ENCODE data around the gene ARHGEF28.

The ARHGEF28 gene

GRCh38 chr5:73899916-73900315, 273.9 kb downstream of the ARHGEF28 start:
- Histone ChIP-seq H3K4me1 (ENCODE audit: insufficient read depth, insufficient read length) (no peaks in the 10 kb centered on the region), H3K27me3 (ENCODE audit: insufficient read depth, insufficient read length) (no peaks in the 10 kb centered on the region)

GRCh38 chr5:73900566-73900965, 274.6 kb downstream of the ARHGEF28 start:
- no peaks in the 10 kb centered on the region for H3K27me3 ChIP-seq (ENCODE audit: insufficient read depth, insufficient read length)
- no peak overlapping the region for H3K4me3 ChIP-seq (ENCODE audit: insufficient read length, low read depth)
- H3K4me1 ChIP-seq (ENCODE audit: insufficient read depth, insufficient read length), result no peaks in the 10 kb centered on the region
- H3K9me3 ChIP-seq (ENCODE audit: insufficient read depth, low read length), result no peaks in the 10 kb centered on the region
- no peak overlapping the region for H3K9ac ChIP-seq (ENCODE audit: insufficient read length, low read depth)
- DNase-seq (ENCODE audit: low read depth, low spot score), result no peak
- H3K36me3 ChIP-seq (ENCODE audit: insufficient read depth, insufficient read length, low read length), result no peaks in the 10 kb centered on the region
- TF ChIP-seq YY1 (IDR thresholded peaks at IDR 0.05; ENCODE audit: insufficient read depth, insufficient read length) (no peak), SUZ12 (IDR thresholded peaks at IDR 0.05; ENCODE audit: extremely low read depth, insufficient read depth, insufficient read length) (no peak), ZNF274 (IDR thresholded peaks at IDR 0.05; ENCODE audit: low read depth, low read length) (no peak)

More at GRCh38 chr5:73899916-73900315, 273.9 kb downstream of the ARHGEF28 start:
- TF ChIP-seq ZNF274 (IDR thresholded peaks at IDR 0.05; ENCODE audit: low read depth, low read length) (no peak), SUZ12 (IDR thresholded peaks at IDR 0.05; ENCODE audit: extremely low read depth, insufficient read depth, insufficient read length) (no peak), YY1 (IDR thresholded peaks at IDR 0.05; ENCODE audit: insufficient read depth, insufficient read length) (no peak)
- no peak overlapping the region for H3K9ac ChIP-seq (ENCODE audit: insufficient read length, low read depth)
- H3K9me3 ChIP-seq (ENCODE audit: insufficient read depth, low read length), result no peaks in the 10 kb centered on the region
- DNase-seq (ENCODE audit: low read depth, low spot score), result no peak
- no peaks in the 10 kb centered on the region for H3K36me3 ChIP-seq (ENCODE audit: insufficient read depth, insufficient read length, low read length)
- H3K4me3 ChIP-seq (ENCODE audit: insufficient read length, low read depth), result no peak overlapping the region

- H3K4me1 ChIP-seq (ENCODE audit: insufficient read depth, insufficient read length), result no peaks in the 10 kb centered on the region
- no peaks in the 10 kb centered on the region for H3K9me3 ChIP-seq (ENCODE audit: insufficient read depth, low read length)
- no peaks in the 10 kb centered on the region for H3K27me3 ChIP-seq (ENCODE audit: insufficient read depth, insufficient read length)
- DNase-seq (ENCODE audit: low read depth, low spot score), result no peak
- H3K4me3 ChIP-seq (ENCODE audit: insufficient read length, low read depth), result no peak overlapping the region
- no peak overlapping the region for H3K9ac ChIP-seq (ENCODE audit: insufficient read length, low read depth)
- no peak for TF ChIP-seq SUZ12 (IDR thresholded peaks at IDR 0.05; ENCODE audit: extremely low read depth, insufficient read depth, insufficient read length)
- no peak for TF ChIP-seq YY1 (IDR thresholded peaks at IDR 0.05; ENCODE audit: insufficient read depth, insufficient read length)
- no peak for TF ChIP-seq ZNF274 (IDR thresholded peaks at IDR 0.05; ENCODE audit: low read depth, low read length)
- H3K36me3 ChIP-seq (ENCODE audit: insufficient read depth, insufficient read length, low read length), result no peaks in the 10 kb centered on the region
Measured at GRCh38 chr5:73901043-73901442, 275.0 kb downstream of the ARHGEF28 start.

- no peak for DNase-seq (ENCODE audit: low read depth, low spot score)
- Histone ChIP-seq H3K9ac (ENCODE audit: insufficient read length, low read depth) (no peak overlapping the region), H3K27me3 (ENCODE audit: insufficient read depth, insufficient read length) (no peaks in the 10 kb centered on the region), H3K4me1 (ENCODE audit: insufficient read depth, insufficient read length) (no peaks in the 10 kb centered on the region), H3K9me3 (ENCODE audit: insufficient read depth, low read length) (no peaks in the 10 kb centered on the region), H3K36me3 (ENCODE audit: insufficient read depth, insufficient read length, low read length) (no peaks in the 10 kb centered on the region), H3K4me3 (ENCODE audit: insufficient read length, low read depth) (no peak overlapping the region)
- TF ChIP-seq SUZ12 (IDR thresholded peaks at IDR 0.05; ENCODE audit: extremely low read depth, insufficient read depth, insufficient read length), result no peak
- no peak for TF ChIP-seq ZNF274 (IDR thresholded peaks at IDR 0.05; ENCODE audit: low read depth, low read length)
- no peak for TF ChIP-seq YY1 (IDR thresholded peaks at IDR 0.05; ENCODE audit: insufficient read depth, insufficient read length)
Measured at GRCh38 chr5:73901455-73901854, 275.5 kb downstream of the ARHGEF28 start.

GRCh38 chr5:73902327-73903051, 276.5 kb downstream of the ARHGEF28 start:
- no peaks in the 10 kb centered on the region for H3K9me3 ChIP-seq (ENCODE audit: insufficient read depth, low read length)
- no peaks in the 10 kb centered on the region for H3K27me3 ChIP-seq (ENCODE audit: insufficient read depth, insufficient read length)
- H3K9ac ChIP-seq (ENCODE audit: insufficient read length, low read depth), result no peak overlapping the region
- TF ChIP-seq YY1 (IDR thresholded peaks at IDR 0.05; ENCODE audit: insufficient read depth, insufficient read length) (no peak), ZNF274 (IDR thresholded peaks at IDR 0.05; ENCODE audit: low read depth, low read length) (no peak), SUZ12 (IDR thresholded peaks at IDR 0.05; ENCODE audit: extremely low read depth, insufficient read depth, insufficient read length) (no peak)
- no peaks in the 10 kb centered on the region for H3K36me3 ChIP-seq (ENCODE audit: insufficient read depth, insufficient read length, low read length)
- no peaks in the 10 kb centered on the region for H3K4me1 ChIP-seq (ENCODE audit: insufficient read depth, insufficient read length)
- peak; percentile 28 for DNase-seq (ENCODE audit: low read depth, low spot score)
- no peak overlapping the region for H3K4me3 ChIP-seq (ENCODE audit: insufficient read length, low read depth)

GRCh38 chr5:73903169-73903568, 277.2 kb downstream of the ARHGEF28 start:
- Histone ChIP-seq H3K4me1 (ENCODE audit: insufficient read depth, insufficient read length) (no peaks in the 10 kb centered on the region), H3K9ac (ENCODE audit: insufficient read length, low read depth) (no peak overlapping the region), H3K9me3 (ENCODE audit: insufficient read depth, low read length) (no peaks in the 10 kb centered on the region), H3K27me3 (ENCODE audit: insufficient read depth, insufficient read length) (no peaks in the 10 kb centered on the region), H3K36me3 (ENCODE audit: insufficient read depth, insufficient read length, low read length) (no peaks in the 10 kb centered on the region), H3K4me3 (ENCODE audit: insufficient read length, low read depth) (no peak overlapping the region)
- DNase-seq (ENCODE audit: low read depth, low spot score), result no peak
- TF ChIP-seq ZNF274 (IDR thresholded peaks at IDR 0.05; ENCODE audit: low read depth, low read length), result no peak
- no peak for TF ChIP-seq SUZ12 (IDR thresholded peaks at IDR 0.05; ENCODE audit: extremely low read depth, insufficient read depth, insufficient read length)
- no peak for TF ChIP-seq YY1 (IDR thresholded peaks at IDR 0.05; ENCODE audit: insufficient read depth, insufficient read length)

GRCh38 chr5:73906277-73906676, 280.3 kb downstream of the ARHGEF28 start:
- no peak for DNase-seq (ENCODE audit: low read depth, low spot score)
- Histone ChIP-seq H3K9me3 (ENCODE audit: insufficient read depth, low read length) (no peaks in the 10 kb centered on the region), H3K36me3 (ENCODE audit: insufficient read depth, insufficient read length, low read length) (no peaks in the 10 kb centered on the region), H3K4me3 (ENCODE audit: insufficient read length, low read depth) (no peak overlapping the region), H3K27me3 (ENCODE audit: insufficient read depth, insufficient read length) (no peaks in the 10 kb centered on the region), H3K4me1 (ENCODE audit: insufficient read depth, insufficient read length) (no peaks in the 10 kb centered on the region), H3K9ac (ENCODE audit: insufficient read length, low read depth) (no peak overlapping the region)
- TF ChIP-seq ZNF274 (IDR thresholded peaks at IDR 0.05; ENCODE audit: low read depth, low read length) (no peak), SUZ12 (IDR thresholded peaks at IDR 0.05; ENCODE audit: extremely low read depth, insufficient read depth, insufficient read length) (no peak), YY1 (IDR thresholded peaks at IDR 0.05; ENCODE audit: insufficient read depth, insufficient read length) (no peak)
